SIG-M5 treated with dmso at 0.1 percent for 504 hours (cell line): ENCODE measurements around the gene ZDHHC14.

Experiments
- DNase-seq: peaks from one replicate; lab custom pipeline; 2025; ENCODE audit not compliant: unreplicated experiment; lab: John Stamatoyannopoulos, UW

The ZDHHC14 gene

GRCh38 chr6:157656437-157656997 is 275.5 kb downstream of the ZDHHC14 start:
- DNase-seq = no peak

- no peak for DNase-seq
These were observed 276.8 kb downstream of the ZDHHC14 start for GRCh38 chr6:157657754-157658153.

GRCh38 chr6:157658301-157658700 is 277.3 kb downstream of the ZDHHC14 start:
- DNase-seq = no peak

GRCh38 chr6:157659536-157660271 is 278.7 kb downstream of the ZDHHC14 start:
- no peak for DNase-seq

GRCh38 chr6:157660414-157660813 is 279.4 kb downstream of the ZDHHC14 start:
- DNase-seq = no peak

- no peak for DNase-seq
These were observed 280.7 kb downstream of the ZDHHC14 start for GRCh38 chr6:157661652-157662051.

- DNase-seq = no peak
These were observed 282.3 kb downstream of the ZDHHC14 start for GRCh38 chr6:157663261-157663660.

GRCh38 chr6:157665180-157665579 is 284.2 kb downstream of the ZDHHC14 start:
- DNase-seq = no peak

GRCh38 chr6:157666729-157667128 is 285.7 kb downstream of the ZDHHC14 start:
- no peak for DNase-seq

- peak; percentile 74 for DNase-seq
These were observed 286.4 kb downstream of the ZDHHC14 start for GRCh38 chr6:157667211-157668008.

- no peak for DNase-seq
These were observed 287.0 kb downstream of the ZDHHC14 start for GRCh38 chr6:157668009-157668401.

GRCh38 chr6:157668713-157669112 is 287.7 kb downstream of the ZDHHC14 start:
- DNase-seq = no peak

GRCh38 chr6:157669323-157669722 is 288.3 kb downstream of the ZDHHC14 start:
- DNase-seq = no peak

GRCh38 chr6:157669747-157670216 is 288.8 kb downstream of the ZDHHC14 start:
- DNase-seq = no peak

GRCh38 chr6:157670466-157671186 is 289.6 kb downstream of the ZDHHC14 start:
- DNase-seq = peak; percentile 5

- no peak for DNase-seq
These were observed 291.9 kb downstream of the ZDHHC14 start for GRCh38 chr6:157672726-157673412.

GRCh38 chr6:157673596-157673995 is 292.6 kb downstream of the ZDHHC14 start:
- no peak for DNase-seq

- no peak for DNase-seq
These were observed 293.1 kb downstream of the ZDHHC14 start for GRCh38 chr6:157674061-157674460.

- no peak for DNase-seq
These were observed 294.8 kb downstream of the ZDHHC14 start for GRCh38 chr6:157675831-157676230.

- DNase-seq = no peak
These were observed 295.3 kb downstream of the ZDHHC14 start for GRCh38 chr6:157676241-157676640.

- no peak for DNase-seq
These were observed 296.2 kb downstream of the ZDHHC14 start for GRCh38 chr6:157677235-157677634.
